HEK293 (cell line): Measurements from ENCODE around the gene PPM1J.

Experiments
- CTCF ChIA-PET: fragments of 350-600 bp; formaldehyde crosslinking; extraction: SDS; loops from one replicate; lab custom pipeline; 2021; ENCODE audit warnings: antibody characterized with exemption; lab: Yijun Ruan, JAX
- POLR2A ChIA-PET: fragments of 300-600 bp; formaldehyde crosslinking; extraction: SDS; loops from one replicate; lab custom pipeline; 2020; ENCODE audit warnings: antibody characterized with exemption, inconsistent platforms; lab: Yijun Ruan, JAX
- H3K27ac ChIP-seq: fragments of 200-500 bp; sonication (Bioruptor generic); 2 replicates; pipeline ENCODE4 v1.5.1; 2014; ENCODE audit warnings: low read depth, low read length, control low read depth, inconsistent platforms; ENCODE audit errors: extremely low read depth
- H3K36me3 ChIP-seq, 2 experiments: fragments of 200-500 bp in 1 of 2; sonication (Bioruptor generic) in 1 of 2; 1 replicate in 1 of 2; 2 replicates in 1 of 2; pipeline ENCODE4 v1.5.1; 2014 to 2017; ENCODE audit warnings: inconsistent platforms in 2 of 2, low read length in 2 of 2; ENCODE audit not compliant: control insufficient read depth in 2 of 2, insufficient read depth in 1 of 2
- H3K4me1 ChIP-seq: fragments of 200-500 bp; sonication (Bioruptor generic); 2 replicates; pipeline ENCODE4 v1.5.1; 2014; ENCODE audit warnings: mild to moderate bottlenecking, low read length, inconsistent platforms; ENCODE audit not compliant: control insufficient read depth, insufficient read depth
- H3K4me3 ChIP-seq: 2 replicates; pipeline ENCODE4 v1.5.1; 2011; ENCODE audit warnings: low read depth, mild to moderate bottlenecking, control low read depth, low read length, moderate library complexity
- H3K9me3 ChIP-seq: fragments of 200-500 bp; sonication (Bioruptor generic); 2 replicates; pipeline ENCODE4 v1.5.1; 2014; ENCODE audit warnings: low read depth, low read length, inconsistent platforms; ENCODE audit not compliant: control insufficient read depth, insufficient read depth
- KLF9 ChIP-seq: fragments of 450-650 bp; formaldehyde crosslinking; IDR thresholded peaks from 2 replicates; pipeline ENCODE4 v1.5.1; 2016; ENCODE audit warnings: missing biosample characterization, missing genetic modification characterization, low read depth
- YY1 ChIP-seq: fragments of 450-650 bp; formaldehyde crosslinking; IDR thresholded peaks from 2 replicates; pipeline ENCODE4 v1.5.1; 2018; ENCODE audit warnings: missing biosample characterization, missing genetic modification characterization
- YY2 ChIP-seq: fragments of 450-650 bp; formaldehyde crosslinking; IDR thresholded peaks from 2 replicates; pipeline ENCODE4 v1.5.1; 2016; ENCODE audit warnings: missing biosample characterization, missing genetic modification characterization
- ZNF174 ChIP-seq: fragments of 450-650 bp; formaldehyde crosslinking; IDR thresholded peaks from 2 replicates; pipeline ENCODE4 v1.5.0; 2017; ENCODE audit warnings: missing biosample characterization, mild to moderate bottlenecking, missing genetic modification characterization
- ZNF18 ChIP-seq: fragments of 450-650 bp; formaldehyde crosslinking; IDR thresholded peaks from 2 replicates; pipeline ENCODE4 v1.5.1; 2016; ENCODE audit warnings: missing biosample characterization, missing genetic modification characterization
- ZNF248 ChIP-seq: fragments of 450-650 bp; formaldehyde crosslinking; IDR thresholded peaks from 2 replicates; pipeline ENCODE4 v1.5.1; 2017; ENCODE audit warnings: missing biosample characterization, missing genetic modification characterization
- ZNF341 ChIP-seq: fragments of 450-650 bp; formaldehyde crosslinking; IDR thresholded peaks from 2 replicates; pipeline ENCODE4; 2016; ENCODE audit warnings: low read depth, missing biosample characterization, missing genetic modification characterization
- ZNF416 ChIP-seq: fragments of 450-650 bp; formaldehyde crosslinking; IDR thresholded peaks from 2 replicates; pipeline ENCODE4 v1.5.1; 2016; ENCODE audit warnings: missing biosample characterization, missing genetic modification characterization
- ZNF501 ChIP-seq: fragments of 450-650 bp; formaldehyde crosslinking; IDR thresholded peaks from 2 replicates; pipeline ENCODE4 v1.5.1; 2016; ENCODE audit warnings: missing biosample characterization, missing genetic modification characterization
- ZNF513 ChIP-seq: fragments of 450-650 bp; IDR thresholded peaks from 2 replicates; pipeline ENCODE4 v1.5.1; 2018; ENCODE audit warnings: missing biosample characterization, missing genetic modification characterization
- ZNF548 ChIP-seq: fragments of 450-650 bp; formaldehyde crosslinking; IDR thresholded peaks from 2 replicates; pipeline ENCODE4 v1.5.1; 2016; ENCODE audit warnings: missing biosample characterization, missing genetic modification characterization
- ZNF571 ChIP-seq: fragments of 450-650 bp; formaldehyde crosslinking; IDR thresholded peaks from 2 replicates; pipeline ENCODE4 v1.5.0; 2017; ENCODE audit warnings: missing biosample characterization, missing genetic modification characterization
- ZNF585B ChIP-seq: fragments of 450-650 bp; formaldehyde crosslinking; IDR thresholded peaks from 2 replicates; pipeline ENCODE4 v1.5.1; 2016; ENCODE audit warnings: missing biosample characterization, missing genetic modification characterization
- ZNF621 ChIP-seq: fragments of 450-650 bp; formaldehyde crosslinking; IDR thresholded peaks from 2 replicates; pipeline ENCODE4 v1.5.1; 2017; ENCODE audit warnings: missing biosample characterization, missing genetic modification characterization
- ZNF777 ChIP-seq: fragments of 450-650 bp; formaldehyde crosslinking; IDR thresholded peaks from 2 replicates; pipeline ENCODE4 v1.5.1; 2017; ENCODE audit warnings: missing biosample characterization, missing genetic modification characterization, borderline replicate concordance
- ZNF785 ChIP-seq: fragments of 450-650 bp; formaldehyde crosslinking; IDR thresholded peaks from 2 replicates; pipeline ENCODE4 v1.5.1; 2016; ENCODE audit warnings: missing biosample characterization, missing genetic modification characterization
- ZSCAN30 ChIP-seq: fragments of 450-650 bp; IDR thresholded peaks from 2 replicates; pipeline ENCODE4 v1.5.1; 2018; ENCODE audit warnings: missing biosample characterization, mild to moderate bottlenecking, missing genetic modification characterization, moderate library complexity
- TF ChIP-seq, protein P1 (sequence below): fragments of 450-650 bp; formaldehyde crosslinking; IDR thresholded peaks from 2 replicates; pipeline ENCODE4 v1.5.1; 2016; ENCODE audit warnings: missing biosample characterization, missing genetic modification characterization, borderline replicate concordance
- TF ChIP-seq, protein P2 (sequence below): fragments of 450-650 bp; formaldehyde crosslinking; IDR thresholded peaks from 2 replicates; pipeline ENCODE4 v1.5.1; 2016; ENCODE audit warnings: missing biosample characterization, missing genetic modification characterization

Gene PPM1J

DNA sequence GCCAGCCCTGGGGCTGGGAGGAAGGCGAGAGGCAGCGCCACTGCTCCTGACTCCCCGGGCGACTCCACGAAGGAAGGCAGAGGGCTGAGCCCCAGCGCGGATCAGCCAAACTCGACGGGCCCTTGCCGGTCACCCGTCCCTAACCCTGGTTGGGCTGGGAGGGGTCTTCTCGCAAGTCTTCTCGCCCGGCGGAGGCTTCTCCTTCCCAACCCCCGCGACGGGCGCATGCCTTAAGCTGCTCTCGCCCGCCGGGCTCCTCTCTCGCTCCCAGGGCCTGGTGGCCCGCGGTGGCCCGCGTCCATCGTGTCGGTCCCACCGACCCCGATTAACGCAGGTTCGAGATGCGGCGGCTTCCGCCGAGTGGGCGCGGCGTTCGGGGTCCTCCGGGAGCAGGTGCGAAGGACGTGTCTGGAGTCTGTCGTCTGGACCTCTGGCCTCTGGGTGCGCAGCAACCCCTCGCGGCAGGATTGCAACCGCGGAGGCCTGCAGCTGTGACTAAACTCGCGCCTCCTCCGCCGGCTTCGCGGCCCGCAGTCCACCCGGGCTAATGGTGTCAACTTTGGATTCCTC lies 29.0 kb upstream of the PPM1J start:
- no peaks in the 10 kb centered on the region for H3K4me1 ChIP-seq
- TF ChIP-seq YY1 = no peak
- TF ChIP-seq ZNF341 (tag by site-specific recombination) = no peak
- no peak for TF ChIP-seq ZNF621 (tag by site-specific recombination)
- TF ChIP-seq, all 188 proteins: peak for 0
- Histone ChIP-seq H3K36me3 (no peaks in the 10 kb centered on the region), H3K27ac (no peak overlapping the region), H3K4me3 (no peak overlapping the region), H3K9me3 (no peaks in the 10 kb centered on the region)
- CTCF ChIA-PET = interaction anchor here (0.5 to 2.8 kb wide), 6 partner anchors 23 to 254 kb away, joined by 3 to 12 read pairs (median 4); a partner anchor contains a TSS
- POLR2A ChIA-PET = no interaction called here

DNA sequence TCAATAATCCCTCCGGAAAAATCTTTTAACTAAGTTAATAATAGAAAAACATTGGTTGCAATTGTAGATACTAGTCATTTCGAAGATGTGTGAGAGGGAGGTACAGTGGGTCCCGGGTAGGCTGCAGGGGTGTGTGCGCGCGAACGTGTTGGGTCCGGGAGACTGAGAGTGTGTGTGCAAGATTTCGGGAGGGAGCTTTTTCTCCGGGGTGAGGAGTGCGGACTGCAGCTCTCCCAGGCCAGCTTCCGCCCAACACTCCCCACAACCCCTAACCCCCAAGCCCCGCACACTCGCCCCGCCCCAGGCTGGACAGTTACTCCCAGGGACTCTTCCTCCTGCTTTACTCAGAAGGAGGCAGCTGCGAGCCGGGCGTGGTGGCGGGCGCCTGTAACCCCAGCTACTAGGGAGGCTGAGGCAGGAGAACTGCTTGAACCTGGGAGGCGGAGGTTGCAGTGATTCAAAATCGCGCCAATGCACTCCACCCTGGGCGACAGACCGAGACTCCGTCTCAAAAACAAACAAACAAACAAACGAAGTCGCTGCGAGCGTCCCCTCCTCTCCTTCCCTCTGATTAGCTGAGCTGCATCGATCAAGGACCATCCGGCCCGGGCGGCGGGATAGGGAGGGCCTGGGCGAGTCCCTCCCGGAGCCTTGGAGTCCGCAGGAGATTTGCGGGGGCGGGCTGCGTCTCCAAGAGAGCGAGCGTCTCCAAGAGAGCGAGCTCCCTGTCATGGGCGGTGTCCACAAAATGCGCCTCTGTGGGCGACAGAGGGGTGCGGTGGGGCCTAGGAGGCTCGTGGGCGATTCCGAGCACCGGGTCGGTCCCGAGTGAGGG lies 28.3 kb upstream of the PPM1J start:
- H3K4me3 ChIP-seq = no peak overlapping the region
- no peaks in the 10 kb centered on the region for H3K36me3 ChIP-seq
- CTCF ChIA-PET = interaction anchor here (0.5 to 2.8 kb wide), 5 partner anchors 25 to 253 kb away, joined by 3 to 12 read pairs (median 3); a partner anchor contains a TSS
- TF ChIP-seq, protein P1, sequence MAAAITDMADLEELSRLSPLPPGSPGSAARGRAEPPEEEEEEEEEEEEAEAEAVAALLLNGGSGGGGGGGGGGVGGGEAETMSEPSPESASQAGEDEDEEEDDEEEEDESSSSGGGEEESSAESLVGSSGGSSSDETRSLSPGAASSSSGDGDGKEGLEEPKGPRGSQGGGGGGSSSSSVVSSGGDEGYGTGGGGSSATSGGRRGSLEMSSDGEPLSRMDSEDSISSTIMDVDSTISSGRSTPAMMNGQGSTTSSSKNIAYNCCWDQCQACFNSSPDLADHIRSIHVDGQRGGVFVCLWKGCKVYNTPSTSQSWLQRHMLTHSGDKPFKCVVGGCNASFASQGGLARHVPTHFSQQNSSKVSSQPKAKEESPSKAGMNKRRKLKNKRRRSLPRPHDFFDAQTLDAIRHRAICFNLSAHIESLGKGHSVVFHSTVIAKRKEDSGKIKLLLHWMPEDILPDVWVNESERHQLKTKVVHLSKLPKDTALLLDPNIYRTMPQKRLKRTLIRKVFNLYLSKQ (tag by site-specific recombination) = no peak
- no peak for TF ChIP-seq ZNF248 (tag by site-specific recombination)
- no peak for TF ChIP-seq ZNF501 (tag by site-specific recombination)
- H3K27ac ChIP-seq = no peak overlapping the region
- POLR2A ChIA-PET = no interaction called here
- no peaks in the 10 kb centered on the region for H3K4me1 ChIP-seq
- no peaks in the 10 kb centered on the region for H3K9me3 ChIP-seq

GRCh38 chr1:112737573-112737972 lies 22.4 kb upstream of the PPM1J start:
- TF ChIP-seq ZNF513 (tag by site-specific recombination) (no peak), ZNF416 (tag by site-specific recombination) (no peak)
- TF ChIP-seq, protein P2, sequence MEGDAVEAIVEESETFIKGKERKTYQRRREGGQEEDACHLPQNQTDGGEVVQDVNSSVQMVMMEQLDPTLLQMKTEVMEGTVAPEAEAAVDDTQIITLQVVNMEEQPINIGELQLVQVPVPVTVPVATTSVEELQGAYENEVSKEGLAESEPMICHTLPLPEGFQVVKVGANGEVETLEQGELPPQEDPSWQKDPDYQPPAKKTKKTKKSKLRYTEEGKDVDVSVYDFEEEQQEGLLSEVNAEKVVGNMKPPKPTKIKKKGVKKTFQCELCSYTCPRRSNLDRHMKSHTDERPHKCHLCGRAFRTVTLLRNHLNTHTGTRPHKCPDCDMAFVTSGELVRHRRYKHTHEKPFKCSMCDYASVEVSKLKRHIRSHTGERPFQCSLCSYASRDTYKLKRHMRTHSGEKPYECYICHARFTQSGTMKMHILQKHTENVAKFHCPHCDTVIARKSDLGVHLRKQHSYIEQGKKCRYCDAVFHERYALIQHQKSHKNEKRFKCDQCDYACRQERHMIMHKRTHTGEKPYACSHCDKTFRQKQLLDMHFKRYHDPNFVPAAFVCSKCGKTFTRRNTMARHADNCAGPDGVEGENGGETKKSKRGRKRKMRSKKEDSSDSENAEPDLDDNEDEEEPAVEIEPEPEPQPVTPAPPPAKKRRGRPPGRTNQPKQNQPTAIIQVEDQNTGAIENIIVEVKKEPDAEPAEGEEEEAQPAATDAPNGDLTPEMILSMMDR (tag by site-specific recombination) = 0 out of 2 replicates have a peak, but pooled peaks have one; percentile 9
- H3K4me1 ChIP-seq = no peaks in the 10 kb centered on the region
- POLR2A ChIA-PET = no interaction called here
- no peaks in the 10 kb centered on the region for H3K9me3 ChIP-seq
- no peak overlapping the region for H3K27ac ChIP-seq
- H3K4me3 ChIP-seq = no peak overlapping the region
- H3K36me3 ChIP-seq = no peaks in the 10 kb centered on the region
- CTCF ChIA-PET = interaction anchor here (0.5 to 1.9 kb wide), 4 partner anchors 21 to 365 kb away, joined by 3 to 8 read pairs (median 4); no protein-coding TSS in a partner anchor

DNA sequence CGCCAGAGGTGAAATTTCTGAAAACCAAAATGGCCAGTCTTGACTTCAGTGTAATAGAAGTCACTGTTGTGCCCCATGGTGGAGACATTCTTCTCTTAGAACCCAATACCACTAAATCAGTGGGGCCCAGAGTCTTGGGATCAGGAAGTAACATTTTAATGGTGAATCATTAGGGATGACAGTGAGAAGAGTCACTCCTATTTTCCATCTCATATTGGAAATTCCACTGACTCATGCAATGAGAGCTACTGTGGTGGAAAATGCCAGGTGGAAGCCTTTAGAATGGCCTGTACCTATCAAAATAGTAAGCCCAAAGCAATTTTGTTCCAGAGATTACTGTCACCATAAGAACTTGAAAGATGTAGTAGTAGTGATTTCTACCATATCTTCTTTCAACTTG lies 20.6 kb upstream of the PPM1J start:
- no peak overlapping the region for H3K27ac ChIP-seq
- H3K4me3 ChIP-seq = no peak overlapping the region
- H3K36me3 ChIP-seq = no peaks in the 10 kb centered on the region
- CTCF ChIA-PET = interaction anchor here (1.2 kb wide), 1 partner anchor 20 kb away, joined by 4 read pairs; no protein-coding TSS in a partner anchor
- H3K4me1 ChIP-seq = no peaks in the 10 kb centered on the region
- POLR2A ChIA-PET = no interaction called here
- no peaks in the 10 kb centered on the region for H3K9me3 ChIP-seq
- TF ChIP-seq ZNF785 (tag by site-specific recombination) = no peak
- no peak for TF ChIP-seq ZNF18 (tag by site-specific recombination)
- no peak for TF ChIP-seq ZSCAN30 (tag by site-specific recombination)
- TF ChIP-seq ZNF571 (tag by site-specific recombination) = no peak
- no peak for TF ChIP-seq KLF9 (tag by site-specific recombination)
- TF ChIP-seq ZNF174 (tag by site-specific recombination) = no peak
- no peak for TF ChIP-seq YY2 (tag by site-specific recombination)
- TF ChIP-seq ZNF621 (tag by site-specific recombination) = no peak
- TF ChIP-seq ZNF777 (tag by site-specific recombination) = no peak
- TF ChIP-seq ZNF548 (tag by site-specific recombination) = no peak
- no peak for TF ChIP-seq ZNF585B (tag by site-specific recombination)
